Small intestine (tissue), 7 donors: ENCODE data around the gene ARPP19. TPM values are rescaled to one million over a fixed set of nuclear protein-coding genes. Genes with fewer than 3 reads are reported as not detected.

Experiments used
- DNase-seq, 2 donors: peaks; one replicate each; pipeline versions ENCODE4 v3.0.0 to v3.0.0-alpha.2; 2013
- FAIRE-seq: peaks from 2 replicates; lab custom pipeline; 2012; peaks lifted over from hg19 to GRCh38; lab: Jason Lieb, UNC
- H3K27ac ChIP-seq, 3 donors: one replicate each; pipeline ENCODE4 v1.5.1; 2013; ENCODE audit warnings: low read length in 2 of 3, mild to moderate bottlenecking in 2 of 3, control low read depth in 1 of 3, inconsistent platforms in 1 of 3, low read depth in 1 of 3, moderate library complexity in 1 of 3
- H3K27me3 ChIP-seq, 3 donors: one replicate each; pipeline ENCODE4 v1.6.1; 2013; ENCODE audit warnings: low read length in 3 of 3, inconsistent platforms in 1 of 3; ENCODE audit not compliant: control insufficient read depth in 3 of 3, insufficient read depth in 3 of 3
- H3K36me3 ChIP-seq, 3 donors: one replicate each; pipeline ENCODE4 v1.6.1; 2013; ENCODE audit warnings: low read length in 3 of 3, inconsistent platforms in 1 of 3, low read depth in 1 of 3, mild to moderate bottlenecking in 1 of 3, moderate library complexity in 1 of 3; ENCODE audit not compliant: control insufficient read depth in 3 of 3, insufficient read depth in 2 of 3
- H3K4me1 ChIP-seq, 3 donors: one replicate each; pipeline ENCODE4 v1.6.1; 2013; ENCODE audit warnings: low read length in 2 of 3, inconsistent platforms in 1 of 3, low read depth in 1 of 3, mild to moderate bottlenecking in 1 of 3, moderate library complexity in 1 of 3; ENCODE audit not compliant: control insufficient read depth in 3 of 3, insufficient read depth in 2 of 3
- H3K4me3 ChIP-seq, 3 donors: one replicate each; pipeline ENCODE4 v1.5.1; 2013; ENCODE audit warnings: low read length in 3 of 3, control low read depth in 1 of 3, inconsistent platforms in 1 of 3, low read depth in 1 of 3, mild to moderate bottlenecking in 1 of 3, moderate library complexity in 1 of 3
- H3K9me3 ChIP-seq, 2 donors: one replicate each; pipeline ENCODE4 v1.6.1; 2013; ENCODE audit warnings: low read depth in 1 of 2, low read length in 1 of 2; ENCODE audit not compliant: control insufficient read depth in 2 of 2, insufficient read depth in 1 of 2
- WGBS, 3 donors: extraction: QIAGEN DNeasy Blood & Tissue Kit; methylation state at CpG; one replicate each; pipeline ENCODE4 v1.1.7; 2013; 5-methylcytosine and 5-hydroxymethylcytosine counted together
- polyA plus RNA-seq, 4 donors: library from polyadenylated mRNA; stranded (reverse) in 3 of 4; unstranded in 1 of 4; fragments of 200-250 nt in 3 of 4; fragments of 120-200 nt in 1 of 4; gene quantifications; one replicate each; pipeline versions ENCODE4 v1.2.1 to v1.2.3, GENCODE V29; 2013
- donor health status: healthy with polysubstance abuse.
- donor health status: control.
- donor health status: control.
- donor health status: Bipolar disorder and iron deficiency.
- donor health status: healthy.

Gene ARPP19
- polyA plus RNA-seq, 4 donors: 26.4 to 57.1 (median 29.1) TPM

DNA sequence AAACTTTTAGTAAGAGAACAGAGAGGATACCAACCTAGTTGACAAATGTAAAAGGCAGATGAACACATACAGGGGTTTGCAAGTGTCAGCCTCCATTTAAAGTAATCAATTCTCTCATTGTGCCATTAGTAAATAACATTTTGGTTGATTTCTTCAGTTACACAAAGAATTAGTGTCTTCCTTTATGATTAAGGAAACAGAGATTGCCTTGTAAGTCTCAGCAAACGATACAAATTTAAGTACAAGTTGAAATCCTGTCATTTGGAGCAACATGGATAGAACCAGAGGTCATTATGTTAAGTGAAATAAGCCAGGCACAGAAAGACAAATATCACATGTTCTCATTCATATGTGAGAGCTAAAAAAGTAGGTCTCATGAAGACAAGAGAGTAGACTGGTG is 66.2 kb downstream of the ARPP19 start:
- H3K9me3 ChIP-seq: no peaks in the 10 kb centered on the region
- H3K4me3 ChIP-seq: no peak overlapping the region
- FAIRE-seq: no peak
- H3K27ac ChIP-seq: no peak overlapping the region
- 81 to 87% (median 85%) methylated on average over 1 of the region's 1 CpG for WGBS, 3 donors
- H3K27me3 ChIP-seq: no peaks in the 10 kb centered on the region
- H3K4me1 ChIP-seq: no peaks in the 10 kb centered on the region
- no peak for DNase-seq
- H3K36me3 ChIP-seq: no peaks in the 10 kb centered on the region

GRCh38 chr15:52499506-52499905 is 69.3 kb downstream of the ARPP19 start:
- FAIRE-seq: no peak
- no peak for DNase-seq
- H3K27me3 ChIP-seq: no peaks in the 10 kb centered on the region
- no peaks in the 10 kb centered on the region for H3K36me3 ChIP-seq
- no peaks in the 10 kb centered on the region for H3K4me1 ChIP-seq
- no peak overlapping the region for H3K4me3 ChIP-seq
- H3K9me3 ChIP-seq: no peaks in the 10 kb centered on the region
- H3K27ac ChIP-seq: no peak overlapping the region
- 85 to 88% (median 85%) methylated on average over 3 of the region's 3 CpGs for WGBS, 3 donors

DNA sequence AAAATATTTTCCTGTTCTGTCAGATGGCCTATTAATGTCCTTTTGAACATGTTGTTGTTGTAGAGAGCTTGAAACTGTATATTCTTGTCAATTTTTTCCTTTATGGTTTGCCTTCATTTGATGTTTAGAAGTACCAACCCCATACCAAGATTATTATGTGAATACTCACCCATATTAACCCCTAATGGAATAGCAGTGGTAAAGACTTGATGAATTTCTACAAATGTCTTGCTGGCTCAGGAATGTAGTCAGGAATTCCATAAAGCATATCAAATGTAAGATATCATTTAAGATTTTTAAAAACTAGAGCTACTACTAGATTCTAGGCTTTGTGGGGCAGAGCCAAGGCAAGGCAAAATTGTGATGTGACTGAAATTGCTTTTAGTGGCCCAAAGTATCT is 70.1 kb downstream of the ARPP19 start:
- FAIRE-seq (no peak), DNase-seq (no peak)
- H3K36me3 ChIP-seq: no peaks in the 10 kb centered on the region
- H3K27ac ChIP-seq: no peak overlapping the region
- H3K4me3 ChIP-seq: no peak overlapping the region
- H3K9me3 ChIP-seq: no peaks in the 10 kb centered on the region
- H3K4me1 ChIP-seq: no peaks in the 10 kb centered on the region
- no peaks in the 10 kb centered on the region for H3K27me3 ChIP-seq

Other genes with a start within 250 kb of the ARPP19 start
- gene MYO5A, start 40.1 kb downstream of the ARPP19 start, polyA plus RNA-seq: 1 to 10 TPM in 3 of 4 donors, under 1 TPM in 1; 0.45 to 3.0 (median 1.6) TPM
- gene ATOSA, start 110.4 kb upstream of the ARPP19 start, polyA plus RNA-seq: 10 to 100 TPM; 13.4 to 38.6 (median 25.0) TPM
- gene ONECUT1, start 221.3 kb upstream of the ARPP19 start, polyA plus RNA-seq: not detected